ENCODE results near the gene OMD.

DNA sequence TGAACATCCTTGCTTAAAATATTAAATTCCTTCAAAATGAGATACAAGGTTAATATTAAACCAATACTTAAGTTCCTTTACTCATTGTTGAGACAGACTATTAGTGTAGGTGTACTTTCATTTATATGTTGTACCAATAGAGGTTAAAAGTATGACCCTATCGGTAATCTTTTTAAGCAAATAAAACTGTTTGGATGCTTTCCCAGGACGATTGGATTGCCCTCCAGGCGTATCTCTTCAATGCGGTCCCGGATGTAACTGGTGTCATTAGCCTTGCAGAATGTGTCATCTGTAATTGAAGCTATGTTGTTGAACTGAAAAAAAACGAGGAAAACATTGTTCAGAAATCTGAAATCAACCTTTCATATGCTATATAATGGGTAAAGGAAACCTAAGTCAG is 38.8 kb downstream of the OMD start:
- TF ChIP-seq, protein P1, sequence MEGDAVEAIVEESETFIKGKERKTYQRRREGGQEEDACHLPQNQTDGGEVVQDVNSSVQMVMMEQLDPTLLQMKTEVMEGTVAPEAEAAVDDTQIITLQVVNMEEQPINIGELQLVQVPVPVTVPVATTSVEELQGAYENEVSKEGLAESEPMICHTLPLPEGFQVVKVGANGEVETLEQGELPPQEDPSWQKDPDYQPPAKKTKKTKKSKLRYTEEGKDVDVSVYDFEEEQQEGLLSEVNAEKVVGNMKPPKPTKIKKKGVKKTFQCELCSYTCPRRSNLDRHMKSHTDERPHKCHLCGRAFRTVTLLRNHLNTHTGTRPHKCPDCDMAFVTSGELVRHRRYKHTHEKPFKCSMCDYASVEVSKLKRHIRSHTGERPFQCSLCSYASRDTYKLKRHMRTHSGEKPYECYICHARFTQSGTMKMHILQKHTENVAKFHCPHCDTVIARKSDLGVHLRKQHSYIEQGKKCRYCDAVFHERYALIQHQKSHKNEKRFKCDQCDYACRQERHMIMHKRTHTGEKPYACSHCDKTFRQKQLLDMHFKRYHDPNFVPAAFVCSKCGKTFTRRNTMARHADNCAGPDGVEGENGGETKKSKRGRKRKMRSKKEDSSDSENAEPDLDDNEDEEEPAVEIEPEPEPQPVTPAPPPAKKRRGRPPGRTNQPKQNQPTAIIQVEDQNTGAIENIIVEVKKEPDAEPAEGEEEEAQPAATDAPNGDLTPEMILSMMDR (IDR thresholded peaks at IDR 0.05) = no peak
- no peak for TF ChIP-seq POLR2AphosphoS5 (IDR thresholded peaks at IDR 0.05)
- TF ChIP-seq POLR2A (IDR thresholded peaks at IDR 0.05) = no peak
- no peak for TF ChIP-seq EP300 (IDR thresholded peaks at IDR 0.05)

Data from sigmoid colon (tissue), 4 donors.